AG09319 (cell line): Measurements from ENCODE around the gene STXBP5L.
"Not testable (repeated sequence)": the region's sequence is repeated elsewhere in the genome, so short reads cannot be mapped to it uniquely, and the experiment has no call there.

ENCODE experiments used
- DNase-seq: peaks from one replicate; pipeline ENCODE4 v3.0.0-alpha.2; 2010; ENCODE audit warnings: low read depth; ENCODE audit errors: extremely low read depth
- TF ChIP-seq, protein P1 (sequence below): IDR thresholded peaks from 2 replicates; pipeline ENCODE4 v1.5.1; 2011; ENCODE audit warnings: low read depth, mild to moderate bottlenecking, inconsistent platforms, low read length, moderate library complexity

STXBP5L gene

DNA sequence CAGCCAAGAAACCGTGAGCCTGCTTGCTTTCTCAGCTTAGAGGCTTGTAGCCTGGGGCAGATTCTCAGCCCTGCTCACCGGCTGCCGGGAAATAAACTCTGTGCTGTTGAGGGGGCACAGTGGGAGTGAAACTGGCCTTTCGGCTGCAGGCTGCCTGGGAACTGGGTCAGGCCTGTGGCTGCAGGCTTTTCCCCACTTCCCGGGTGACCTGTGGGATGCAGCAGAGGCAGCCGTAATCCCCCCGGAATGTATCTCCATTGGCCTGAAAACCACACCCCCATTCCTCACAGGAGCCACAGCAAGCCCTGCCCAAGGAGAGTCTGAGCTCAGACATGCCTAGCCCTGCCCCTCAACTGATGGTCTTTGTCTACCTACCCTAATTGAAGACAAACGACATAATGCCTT lies 110.9 kb downstream of the STXBP5L start:
- no peak for DNase-seq
- TF ChIP-seq, protein P1, sequence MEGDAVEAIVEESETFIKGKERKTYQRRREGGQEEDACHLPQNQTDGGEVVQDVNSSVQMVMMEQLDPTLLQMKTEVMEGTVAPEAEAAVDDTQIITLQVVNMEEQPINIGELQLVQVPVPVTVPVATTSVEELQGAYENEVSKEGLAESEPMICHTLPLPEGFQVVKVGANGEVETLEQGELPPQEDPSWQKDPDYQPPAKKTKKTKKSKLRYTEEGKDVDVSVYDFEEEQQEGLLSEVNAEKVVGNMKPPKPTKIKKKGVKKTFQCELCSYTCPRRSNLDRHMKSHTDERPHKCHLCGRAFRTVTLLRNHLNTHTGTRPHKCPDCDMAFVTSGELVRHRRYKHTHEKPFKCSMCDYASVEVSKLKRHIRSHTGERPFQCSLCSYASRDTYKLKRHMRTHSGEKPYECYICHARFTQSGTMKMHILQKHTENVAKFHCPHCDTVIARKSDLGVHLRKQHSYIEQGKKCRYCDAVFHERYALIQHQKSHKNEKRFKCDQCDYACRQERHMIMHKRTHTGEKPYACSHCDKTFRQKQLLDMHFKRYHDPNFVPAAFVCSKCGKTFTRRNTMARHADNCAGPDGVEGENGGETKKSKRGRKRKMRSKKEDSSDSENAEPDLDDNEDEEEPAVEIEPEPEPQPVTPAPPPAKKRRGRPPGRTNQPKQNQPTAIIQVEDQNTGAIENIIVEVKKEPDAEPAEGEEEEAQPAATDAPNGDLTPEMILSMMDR: no peak

DNA sequence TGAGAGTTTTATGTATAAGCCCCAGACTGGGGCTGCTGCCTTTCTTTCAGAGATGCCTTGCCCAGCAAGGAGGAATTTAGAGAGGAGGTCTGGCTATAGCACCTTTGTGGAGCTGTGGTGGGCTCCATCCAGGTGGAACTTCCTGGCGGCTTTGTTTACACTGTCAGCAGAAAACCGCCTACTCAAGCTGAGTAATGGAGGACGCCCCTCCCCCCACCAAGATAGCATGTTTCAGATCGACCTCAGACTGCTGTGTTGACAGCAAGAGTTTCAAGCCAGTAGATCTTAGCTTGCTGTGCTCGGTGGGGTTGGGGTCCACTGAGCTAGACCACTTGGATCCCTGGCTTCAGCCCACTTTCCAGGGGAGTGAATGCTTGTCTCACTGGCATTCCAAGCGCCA lies 155.6 kb downstream of the STXBP5L start:
- TF ChIP-seq, protein P1: no peak
- no peak for DNase-seq

DNA sequence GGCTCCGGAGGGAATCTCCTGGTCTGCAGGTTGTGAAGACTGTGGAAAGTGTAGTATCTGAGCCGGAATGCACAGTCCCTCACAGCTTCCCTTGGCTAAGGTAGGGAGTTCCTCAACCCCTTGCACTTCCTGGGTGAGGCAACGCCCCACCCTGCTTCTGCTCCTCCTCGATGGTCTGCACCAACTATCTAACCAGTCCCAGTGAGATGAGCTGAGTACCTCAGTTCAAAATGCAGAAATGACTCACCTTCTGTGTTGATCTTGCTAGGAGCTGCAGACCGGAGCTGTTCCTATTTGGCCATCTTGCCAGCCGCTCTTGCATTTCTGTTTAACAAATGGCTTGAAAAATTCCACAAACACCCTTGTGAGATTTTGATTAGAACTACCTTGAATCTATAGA lies 156.1 kb downstream of the STXBP5L start:
- no peak for DNase-seq
- TF ChIP-seq, protein P1: no peak

DNA sequence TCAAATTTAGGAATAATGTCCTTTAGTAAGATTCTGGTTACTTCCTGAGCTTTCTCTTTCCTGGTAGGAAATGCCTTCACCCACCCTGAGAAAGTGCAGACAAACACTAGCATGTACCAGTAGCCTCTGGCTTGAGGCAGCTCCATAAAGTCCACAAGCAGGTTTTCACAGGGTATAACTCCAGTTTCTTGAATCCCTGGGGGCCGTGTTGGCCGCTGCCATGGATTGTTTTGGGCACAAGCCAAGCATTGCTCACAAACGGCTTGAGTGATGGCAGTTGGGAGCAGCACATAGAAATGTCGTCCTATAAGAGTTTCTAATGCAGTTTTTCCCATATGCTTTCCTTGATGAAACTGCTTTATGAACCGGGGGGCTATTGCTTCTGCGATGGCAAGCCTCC lies 164.1 kb downstream of the STXBP5L start:
- TF ChIP-seq, protein P1: no peak
- DNase-seq: no peak

DNA sequence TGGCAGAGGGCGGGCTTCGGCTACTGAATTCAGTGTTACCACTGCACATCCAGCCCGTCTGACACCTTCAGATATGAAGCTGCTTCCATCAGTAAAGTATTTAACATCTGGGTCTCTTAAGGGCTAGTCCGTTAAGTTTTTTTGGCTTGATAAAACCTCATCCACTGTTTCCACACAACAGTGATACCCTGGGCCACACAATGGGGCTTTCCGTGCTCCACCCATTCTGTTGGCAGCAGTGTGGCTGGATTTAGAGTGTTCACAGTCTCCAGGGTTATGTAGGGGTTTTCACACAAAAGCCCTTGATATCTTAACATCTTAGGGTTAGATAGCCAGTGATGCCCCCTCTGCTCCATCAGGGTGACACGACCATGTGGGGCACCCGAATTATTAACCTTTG lies 165.0 kb downstream of the STXBP5L start:
- TF ChIP-seq, protein P1: no peak
- DNase-seq: no peak

DNA sequence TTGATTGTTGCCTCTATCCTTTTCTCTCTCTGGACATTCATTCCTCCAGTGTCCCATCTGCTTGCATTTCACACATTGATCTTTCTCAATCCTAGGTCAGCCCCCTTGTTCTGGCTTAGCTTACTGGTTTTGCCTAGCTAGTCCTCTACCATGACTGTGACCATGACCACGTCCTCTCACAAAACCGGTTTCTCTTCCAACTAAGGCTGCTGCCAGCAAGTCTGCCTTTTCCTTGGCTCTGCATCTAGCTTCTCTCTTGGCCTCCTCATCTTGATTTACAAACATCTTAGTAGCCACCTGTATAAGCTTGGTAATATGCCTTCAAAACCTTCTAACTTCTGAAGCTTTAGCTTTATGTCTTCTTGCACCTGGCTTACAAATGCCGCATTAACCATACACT lies 167.2 kb downstream of the STXBP5L start:
- TF ChIP-seq, protein P1: no peak
- DNase-seq: no peak

DNA sequence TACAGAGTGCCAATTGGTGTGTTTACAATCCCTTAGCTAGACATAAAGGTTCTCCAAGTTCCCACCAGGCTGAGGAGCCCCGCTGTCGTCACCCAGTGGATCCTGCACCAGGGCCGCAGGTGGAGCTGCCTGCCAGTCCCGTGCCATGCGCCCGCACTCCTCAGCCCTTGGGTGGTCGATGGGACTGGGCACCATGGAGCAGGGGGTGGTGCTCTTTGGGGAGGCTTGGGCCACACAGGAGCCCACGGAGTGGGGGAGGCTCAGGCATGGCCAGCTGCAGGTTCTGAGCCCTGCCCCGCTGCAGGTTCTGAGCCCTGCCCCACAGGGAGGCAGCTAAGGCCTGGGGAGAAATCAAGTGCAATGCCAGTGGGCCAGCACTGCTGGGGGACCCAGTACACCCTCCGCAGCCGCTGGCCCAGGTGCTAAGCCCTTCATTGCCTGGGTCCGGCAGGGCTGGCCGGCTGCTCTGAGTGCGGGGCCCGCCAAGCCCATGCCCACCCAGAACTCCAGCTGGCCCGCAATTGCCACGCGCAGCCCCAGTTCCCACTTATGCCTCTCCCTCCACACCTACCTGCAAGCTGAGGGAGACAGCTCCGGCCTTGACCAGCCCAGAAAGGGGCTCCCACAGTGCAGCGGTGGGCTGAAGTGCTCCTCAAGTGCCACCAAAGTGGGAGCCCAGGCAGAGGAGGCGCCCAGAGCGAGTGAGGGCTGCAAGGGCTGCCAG lies 170.5 kb downstream of the STXBP5L start:
- not testable (repeated sequence) for DNase-seq

DNA sequence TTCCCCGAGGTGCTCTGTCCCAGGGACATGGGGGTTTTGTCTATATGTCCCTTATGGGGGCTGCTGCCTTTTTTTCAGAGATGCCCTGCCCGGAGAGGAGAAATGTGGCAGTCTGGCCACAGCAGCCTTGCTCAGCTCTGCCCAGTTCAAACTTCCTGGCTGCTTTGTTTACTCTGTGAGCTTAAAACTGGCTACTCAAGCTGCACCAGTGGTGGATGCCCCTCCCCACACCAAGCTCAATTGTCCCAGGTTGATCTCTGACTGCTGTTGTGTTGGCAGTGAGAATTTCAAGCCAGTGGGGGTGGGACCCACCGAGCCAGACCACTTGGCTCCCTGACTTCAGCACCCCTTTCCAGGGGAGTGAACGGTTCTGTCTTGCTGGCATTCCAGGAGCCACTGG lies 188.9 kb downstream of the STXBP5L start:
- no peak for DNase-seq

DNA sequence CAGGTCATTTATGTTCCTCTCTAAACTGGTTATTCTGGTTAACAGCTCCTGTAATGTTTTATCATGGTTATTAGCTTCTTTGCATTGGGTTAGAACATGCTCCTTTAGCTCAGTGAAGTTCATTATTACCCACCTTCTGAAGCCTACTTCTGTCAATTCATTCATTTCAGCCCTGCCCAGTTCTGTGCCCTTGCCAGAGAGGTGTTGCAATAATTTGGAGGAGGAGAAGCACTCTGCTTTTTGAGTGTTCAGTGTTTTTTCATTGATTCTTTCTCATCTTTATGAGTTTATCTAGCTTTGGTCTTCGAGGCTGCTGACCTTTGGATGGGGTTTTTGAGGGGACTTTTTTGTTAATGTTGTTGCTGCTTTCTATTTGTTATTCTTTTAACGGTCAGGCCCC lies 203.1 kb downstream of the STXBP5L start:
- not testable (repeated sequence) for DNase-seq

More for the DNA sequence above, 188.9 kb downstream of the STXBP5L start:
- TF ChIP-seq, protein P1: no peak
